Measurements from ENCODE around the gene SYNDIG1L.

GRCh38 chr14:74395094-74395493 lies 30.9 kb downstream of the SYNDIG1L start:
- TF ChIP-seq CTCF (IDR thresholded peaks at IDR 0.05) (no peak), ATF6 (CRISPR knock-in tag; IDR thresholded peaks at IDR 0.05) (no peak), SMAD4 (CRISPR knock-in tag; IDR thresholded peaks at IDR 0.05) (no peak), GABPB1 (CRISPR knock-in tag; IDR thresholded peaks at IDR 0.05) (no peak), ELF4 (CRISPR knock-in tag; IDR thresholded peaks at IDR 0.05; ENCODE audit: low read depth) (no peak), ZNF396 (CRISPR knock-in tag; IDR thresholded peaks at IDR 0.05; ENCODE audit: borderline replicate concordance) (no peak), HMGXB4 (CRISPR knock-in tag; IDR thresholded peaks at IDR 0.05) (no peak)
